HG03064 (cell line): ENCODE results near the gene TMEM138.

Experiments
- ATAC-seq: cut with Tn5 transposase; IDR thresholded peaks from one replicate; pipeline ENCODE4 v1.9.1; 2021; ENCODE audit warnings: low read depth; ENCODE audit not compliant: unreplicated experiment

TMEM138 gene

GRCh38 chr11:61403658-61404057 lies 41.5 kb downstream of the TMEM138 start:
- no peak for ATAC-seq

- no peak for ATAC-seq
Measured at GRCh38 chr11:61404103-61404502, 41.9 kb downstream of the TMEM138 start.

- ATAC-seq, result no peak
Measured at GRCh38 chr11:61404641-61405040, 42.5 kb downstream of the TMEM138 start.

GRCh38 chr11:61406067-61406466 lies 43.9 kb downstream of the TMEM138 start:
- no peak for ATAC-seq

GRCh38 chr11:61406991-61407728 lies 45.0 kb downstream of the TMEM138 start:
- ATAC-seq, result no peak

GRCh38 chr11:61411589-61411988 lies 49.4 kb downstream of the TMEM138 start:
- ATAC-seq, result no peak

GRCh38 chr11:61413496-61413895 lies 51.3 kb downstream of the TMEM138 start:
- no peak for ATAC-seq

- no peak for ATAC-seq
Measured at GRCh38 chr11:61414547-61414946, 52.4 kb downstream of the TMEM138 start.

GRCh38 chr11:61415381-61415780 lies 53.2 kb downstream of the TMEM138 start:
- ATAC-seq, result no peak

GRCh38 chr11:61416941-61417340 lies 54.8 kb downstream of the TMEM138 start:
- no peak for ATAC-seq

GRCh38 chr11:61417670-61418069 lies 55.5 kb downstream of the TMEM138 start:
- no peak for ATAC-seq

GRCh38 chr11:61418136-61418535 lies 56.0 kb downstream of the TMEM138 start:
- ATAC-seq, result no peak
